Thoracic aorta (tissue), 2 donors: Measurements from ENCODE around the gene RARB. TPM values are rescaled to one million over a fixed set of nuclear protein-coding genes. Genes with fewer than 3 reads are reported as not detected.

Source experiments
- ATAC-seq: fragments of 150-250 bp; one replicate; pipeline ENCODE4 v1.8.0; 2017; ENCODE audit warnings: low read depth; ENCODE audit not compliant: insufficient number of reproducible peaks, low FRiP score
- DNase-seq: peaks from one replicate; pipeline ENCODE4 v3.0.0-alpha.2; 2020; ENCODE audit warnings: low spot score
- H3K27ac ChIP-seq, 2 donors: fragments of 200-600 bp; sonication (generic); 1 replicate in 1 of 2; 2 replicates in 1 of 2; pipeline ENCODE4 v1.5.1; 2016; ENCODE audit warnings: mild to moderate bottlenecking in 2 of 2, moderate library complexity in 2 of 2
- H3K27me3 ChIP-seq: fragments of 200-600 bp; sonication (generic); replicated peaks from 2 replicates; pipeline ENCODE4 v1.6.0; 2016; ENCODE audit warnings: mild to moderate bottlenecking; ENCODE audit not compliant: insufficient read depth
- H3K36me3 ChIP-seq: fragments of 200-600 bp; sonication (generic); one replicate; pipeline ENCODE4 v1.5.1; 2016
- H3K4me1 ChIP-seq, 2 donors: fragments of 200-600 bp; sonication (generic); 1 replicate in 1 of 2; 2 replicates in 1 of 2; pipeline versions ENCODE4 v1.5.1 to v1.6.0; 2016; ENCODE audit warnings: low read depth in 2 of 2, mild to moderate bottlenecking in 1 of 2; ENCODE audit not compliant: control insufficient read depth in 1 of 2
- H3K4me3 ChIP-seq: fragments of 200-600 bp; sonication (generic); 2 replicates; pipeline ENCODE4 v1.5.1; 2016; ENCODE audit warnings: mild to moderate bottlenecking
- H3K9me3 ChIP-seq: fragments of 200-600 bp; sonication (generic); 2 replicates; pipeline ENCODE4 v1.5.1; 2016
- total RNA-seq, 2 donors: library from RNA; depleted of rRNA; stranded (reverse); fragments of >200 nt; gene quantifications; one replicate each; pipeline versions ENCODE4 v1.1.0 to v1.2.3, GENCODE V29; 2016
- TF ChIP-seq, protein P1 (sequence below): fragments of 200-600 bp; sonication (generic); IDR thresholded peaks from one replicate; pipeline ENCODE4 v1.5.1; 2019; ENCODE audit warnings: antibody characterized with exemption

Gene RARB
- total RNA-seq, 2 donors from 2014 or later, result 3.8 to 12.3 TPM

- TF ChIP-seq, protein P1, sequence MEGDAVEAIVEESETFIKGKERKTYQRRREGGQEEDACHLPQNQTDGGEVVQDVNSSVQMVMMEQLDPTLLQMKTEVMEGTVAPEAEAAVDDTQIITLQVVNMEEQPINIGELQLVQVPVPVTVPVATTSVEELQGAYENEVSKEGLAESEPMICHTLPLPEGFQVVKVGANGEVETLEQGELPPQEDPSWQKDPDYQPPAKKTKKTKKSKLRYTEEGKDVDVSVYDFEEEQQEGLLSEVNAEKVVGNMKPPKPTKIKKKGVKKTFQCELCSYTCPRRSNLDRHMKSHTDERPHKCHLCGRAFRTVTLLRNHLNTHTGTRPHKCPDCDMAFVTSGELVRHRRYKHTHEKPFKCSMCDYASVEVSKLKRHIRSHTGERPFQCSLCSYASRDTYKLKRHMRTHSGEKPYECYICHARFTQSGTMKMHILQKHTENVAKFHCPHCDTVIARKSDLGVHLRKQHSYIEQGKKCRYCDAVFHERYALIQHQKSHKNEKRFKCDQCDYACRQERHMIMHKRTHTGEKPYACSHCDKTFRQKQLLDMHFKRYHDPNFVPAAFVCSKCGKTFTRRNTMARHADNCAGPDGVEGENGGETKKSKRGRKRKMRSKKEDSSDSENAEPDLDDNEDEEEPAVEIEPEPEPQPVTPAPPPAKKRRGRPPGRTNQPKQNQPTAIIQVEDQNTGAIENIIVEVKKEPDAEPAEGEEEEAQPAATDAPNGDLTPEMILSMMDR, result no peak
- H3K9me3 ChIP-seq, result no peaks in the 10 kb centered on the region
These were observed 17.4 kb upstream of the RARB start for GRCh38 chr3:25410703-25411102.

GRCh38 chr3:25412269-25412668 is 15.8 kb upstream of the RARB start:
- no peaks in the 10 kb centered on the region for H3K4me1 ChIP-seq
- H3K27ac ChIP-seq, result no peak overlapping the region
- H3K36me3 ChIP-seq, result no peaks in the 10 kb centered on the region
- no peaks in the 10 kb centered on the region for H3K27me3 ChIP-seq
- H3K4me3 ChIP-seq, result no peak overlapping the region
- TF ChIP-seq, protein P1, result no peak
- no peak for DNase-seq
- ATAC-seq, result no peak
- H3K9me3 ChIP-seq, result no peaks in the 10 kb centered on the region

More at GRCh38 chr3:25410703-25411102, 17.4 kb upstream of the RARB start:
- Histone ChIP-seq H3K4me3 (no peak overlapping the region), H3K4me1 (no peaks in the 10 kb centered on the region), H3K27me3 (no peaks in the 10 kb centered on the region), H3K27ac (no peak overlapping the region), H3K36me3 (no peaks in the 10 kb centered on the region)
- DNase-seq (no peak), ATAC-seq (no peak)

DNA sequence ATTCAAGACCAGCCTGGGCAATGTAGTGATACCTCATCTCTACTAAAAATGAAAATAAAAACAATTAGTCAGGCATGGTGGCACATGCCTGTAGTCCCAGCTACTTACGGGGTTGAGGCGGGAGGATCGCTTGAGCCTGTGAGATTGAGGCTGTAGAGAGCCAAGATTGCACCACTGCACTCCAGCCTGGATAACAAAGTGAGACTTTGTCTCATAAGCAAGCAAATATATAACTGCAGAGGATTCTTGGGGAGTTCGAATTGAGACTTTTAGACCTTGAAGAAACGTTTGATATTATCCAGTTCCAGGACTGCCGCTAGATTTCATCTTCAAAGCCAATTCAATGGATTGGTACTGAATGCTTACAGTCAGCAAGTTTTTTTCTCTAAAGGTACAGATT is 11.9 kb upstream of the RARB start:
- DNase-seq, result no peak
- no peak overlapping the region for H3K4me3 ChIP-seq
- H3K27ac ChIP-seq, result no peak overlapping the region

DNA sequence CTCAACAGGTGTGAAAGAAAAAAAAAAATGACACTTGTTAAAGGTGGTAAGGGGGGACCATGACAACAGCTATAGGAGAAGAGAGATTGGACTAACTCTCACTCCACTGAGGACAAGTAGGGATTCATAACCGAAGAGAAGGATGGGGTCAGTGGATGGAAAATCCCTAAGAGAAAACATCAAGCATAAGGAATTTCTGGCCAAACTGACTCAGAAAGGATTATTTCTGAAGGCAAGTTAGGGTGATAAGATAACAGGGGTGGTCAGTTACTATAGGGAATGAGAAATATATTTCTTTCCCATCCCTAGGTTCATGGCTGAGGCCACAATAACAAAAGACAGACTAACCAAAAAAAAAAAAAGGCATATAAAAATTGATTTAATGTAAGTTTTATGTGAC is 9.5 kb upstream of the RARB start:
- ATAC-seq (no peak), DNase-seq (no peak)
- TF ChIP-seq, protein P1, result no peak
- Histone ChIP-seq H3K36me3 (no peaks in the 10 kb centered on the region), H3K4me3 (no peak overlapping the region), H3K27me3 (no peaks in the 10 kb centered on the region), H3K9me3 (no peaks in the 10 kb centered on the region), H3K4me1 (no peaks in the 10 kb centered on the region), H3K27ac (no peak overlapping the region)

More for the DNA sequence above, 11.9 kb upstream of the RARB start:
- Histone ChIP-seq H3K4me1 (no peaks in the 10 kb centered on the region), H3K36me3 (no peaks in the 10 kb centered on the region), H3K27me3 (no peaks in the 10 kb centered on the region), H3K9me3 (no peaks in the 10 kb centered on the region)
- TF ChIP-seq, protein P1, result no peak
- ATAC-seq, result no peak

- ATAC-seq (no peak), DNase-seq (no peak)
- TF ChIP-seq, protein P1, result no peak
These were observed 8.8 kb upstream of the RARB start for GRCh38 chr3:25419251-25419650.

More at GRCh38 chr3:25419251-25419650, 8.8 kb upstream of the RARB start:
- no peak overlapping the region for H3K4me3 ChIP-seq
- H3K9me3 ChIP-seq, result no peaks in the 10 kb centered on the region
- H3K4me1 ChIP-seq, result peaks cover 2 to 6% of the 10 kb centered on the region in 2 donors
- H3K27ac ChIP-seq, result no peak overlapping the region
- H3K27me3 ChIP-seq, result no peaks in the 10 kb centered on the region
- H3K36me3 ChIP-seq, result no peaks in the 10 kb centered on the region
